Measurements from ENCODE around the gene RALGDS. TPM values are rescaled to one million over a fixed set of nuclear protein-coding genes. Genes with fewer than 3 reads are reported as not detected.

Gene RALGDS
- total RNA-seq, 1 experiment from 2014 or later: 13.7 TPM

DNA sequence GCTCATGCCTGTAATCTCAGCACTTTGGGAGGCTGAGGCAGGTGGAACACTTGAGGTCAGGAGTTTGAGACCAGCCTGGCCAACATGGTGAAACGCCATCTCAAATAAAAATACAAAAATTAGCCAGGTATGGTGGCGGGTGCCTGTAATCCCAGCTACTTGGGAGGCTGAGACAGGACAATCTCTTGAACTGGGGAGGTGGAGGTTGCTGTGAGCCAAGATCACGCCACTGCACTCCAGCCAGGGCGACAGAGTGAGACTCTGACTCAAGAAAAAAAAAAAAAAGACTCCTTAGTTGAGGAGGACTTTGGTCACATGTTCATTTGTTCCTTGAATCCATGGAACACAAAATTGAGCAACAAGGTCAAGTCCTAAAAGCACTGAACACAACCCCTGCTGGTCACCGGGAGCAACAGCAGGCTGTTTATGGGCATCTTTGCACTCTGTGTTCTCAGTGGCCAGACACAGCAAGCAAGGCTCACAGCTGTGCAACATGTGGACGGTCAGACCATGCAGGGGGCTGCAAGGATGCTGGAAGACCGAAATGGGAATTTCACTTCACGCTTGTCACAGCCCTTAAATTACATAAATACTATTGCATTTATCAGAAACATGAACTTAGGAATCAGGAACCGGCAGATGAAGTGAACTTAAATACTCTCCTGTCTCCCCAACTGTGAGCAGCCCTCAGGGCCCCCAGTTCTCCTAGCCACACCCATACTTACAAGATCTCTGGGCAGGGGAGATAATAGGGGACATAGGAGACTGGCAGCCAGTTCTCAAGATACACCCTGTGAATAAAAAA lies 39.9 kb upstream of the RALGDS start:
- Mint-ChIP-seq H3K27me3 (ENCODE audit: unreplicated experiment) (peaks cover 28% of the 10 kb centered on the region), H3K9me3 (ENCODE audit: low read depth, unreplicated experiment) (no peaks in the 10 kb centered on the region), H3K4me1 (ENCODE audit: low read depth, unreplicated experiment) (no peaks in the 10 kb centered on the region), H3K36me3 (ENCODE audit: insufficient read depth, unreplicated experiment) (no peaks in the 10 kb centered on the region), H3K27ac (ENCODE audit: unreplicated experiment) (no peak overlapping the region), H3K4me3 (ENCODE audit: low read depth, unreplicated experiment) (no peak overlapping the region)
- intact Hi-C loops (cut with micrococcal nuclease; ENCODE audit: unreplicated experiment): no loop called here
- BruUV-seq (replicated peaks): no TSS peak
- TF ChIP-seq, protein P1, sequence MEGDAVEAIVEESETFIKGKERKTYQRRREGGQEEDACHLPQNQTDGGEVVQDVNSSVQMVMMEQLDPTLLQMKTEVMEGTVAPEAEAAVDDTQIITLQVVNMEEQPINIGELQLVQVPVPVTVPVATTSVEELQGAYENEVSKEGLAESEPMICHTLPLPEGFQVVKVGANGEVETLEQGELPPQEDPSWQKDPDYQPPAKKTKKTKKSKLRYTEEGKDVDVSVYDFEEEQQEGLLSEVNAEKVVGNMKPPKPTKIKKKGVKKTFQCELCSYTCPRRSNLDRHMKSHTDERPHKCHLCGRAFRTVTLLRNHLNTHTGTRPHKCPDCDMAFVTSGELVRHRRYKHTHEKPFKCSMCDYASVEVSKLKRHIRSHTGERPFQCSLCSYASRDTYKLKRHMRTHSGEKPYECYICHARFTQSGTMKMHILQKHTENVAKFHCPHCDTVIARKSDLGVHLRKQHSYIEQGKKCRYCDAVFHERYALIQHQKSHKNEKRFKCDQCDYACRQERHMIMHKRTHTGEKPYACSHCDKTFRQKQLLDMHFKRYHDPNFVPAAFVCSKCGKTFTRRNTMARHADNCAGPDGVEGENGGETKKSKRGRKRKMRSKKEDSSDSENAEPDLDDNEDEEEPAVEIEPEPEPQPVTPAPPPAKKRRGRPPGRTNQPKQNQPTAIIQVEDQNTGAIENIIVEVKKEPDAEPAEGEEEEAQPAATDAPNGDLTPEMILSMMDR (IDR thresholded peaks at IDR 0.05; ENCODE audit: unreplicated experiment): peak; percentile 24
- DNase-seq: peak; percentile 48
- CTCF ChIA-PET: interaction anchor here (1.3 kb wide), 1 partner anchor 12 kb away, joined by 5 read pairs; no protein-coding TSS in a partner anchor

DNA sequence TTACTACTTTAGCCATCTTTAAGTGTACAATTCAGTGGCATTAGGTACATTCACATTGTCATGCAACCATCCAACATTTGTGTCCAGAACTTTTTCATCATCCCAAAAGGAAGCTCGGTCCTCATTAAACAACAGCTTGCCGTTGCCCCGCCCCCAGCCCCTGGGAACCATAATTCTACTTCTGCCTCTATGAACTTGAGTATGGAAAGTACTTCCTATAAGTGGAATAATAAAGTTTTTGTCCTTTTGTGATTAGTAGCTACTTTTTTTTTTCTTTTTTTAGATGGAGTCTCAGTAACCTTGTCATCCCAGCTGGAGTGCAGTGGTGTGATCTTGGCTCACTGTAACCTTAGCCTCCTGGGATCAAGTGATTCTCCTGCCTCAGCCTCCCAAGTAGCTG lies 37.7 kb upstream of the RALGDS start:
- Mint-ChIP-seq H3K27ac (ENCODE audit: unreplicated experiment) (no peak overlapping the region), H3K4me1 (ENCODE audit: low read depth, unreplicated experiment) (no peaks in the 10 kb centered on the region), H3K36me3 (ENCODE audit: insufficient read depth, unreplicated experiment) (no peaks in the 10 kb centered on the region), H3K27me3 (ENCODE audit: unreplicated experiment) (peaks cover 41% of the 10 kb centered on the region), H3K4me3 (ENCODE audit: low read depth, unreplicated experiment) (no peak overlapping the region), H3K9me3 (ENCODE audit: low read depth, unreplicated experiment) (no peaks in the 10 kb centered on the region)
- TF ChIP-seq, protein P1 (IDR thresholded peaks at IDR 0.05; ENCODE audit: unreplicated experiment): no peak
- CTCF ChIA-PET: interaction anchor here (0.6 kb wide), 1 partner anchor 917 kb away, joined by 3 read pairs; no protein-coding TSS in a partner anchor
- DNase-seq: no peak
- BruUV-seq (replicated peaks): no TSS peak
- intact Hi-C loops (cut with micrococcal nuclease; ENCODE audit: unreplicated experiment): no loop called here

DNA sequence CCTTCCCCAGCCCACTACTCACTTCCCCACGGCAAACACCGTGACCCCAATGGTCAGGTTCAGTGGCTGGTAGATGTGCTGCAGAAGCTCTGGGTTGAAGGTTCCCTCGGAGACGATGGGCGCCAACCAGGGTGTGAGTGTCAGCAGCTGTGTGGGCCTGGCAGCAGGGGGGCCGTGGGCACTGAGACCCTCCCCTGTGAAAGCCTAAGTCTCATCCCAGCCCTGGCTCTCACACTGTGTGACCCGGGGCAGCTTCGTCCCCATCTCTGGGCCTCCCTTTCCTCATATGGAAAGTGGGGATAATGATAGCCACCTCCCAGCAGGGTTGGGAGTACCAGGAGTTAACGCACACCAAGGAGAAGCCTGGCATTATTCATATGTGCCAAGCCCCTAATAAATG lies 34.1 kb upstream of the RALGDS start:
- no peaks in the 10 kb centered on the region for H3K9me3 Mint-ChIP-seq (ENCODE audit: low read depth, unreplicated experiment)
- BruUV-seq (replicated peaks): no TSS peak
- no peak overlapping the region for H3K27ac Mint-ChIP-seq (ENCODE audit: unreplicated experiment)
- H3K36me3 Mint-ChIP-seq (ENCODE audit: insufficient read depth, unreplicated experiment): no peaks in the 10 kb centered on the region
- intact Hi-C loops (cut with micrococcal nuclease; ENCODE audit: unreplicated experiment): no loop called here
- H3K4me3 Mint-ChIP-seq (ENCODE audit: low read depth, unreplicated experiment): no peak overlapping the region
- no peak for DNase-seq
- TF ChIP-seq, protein P1 (IDR thresholded peaks at IDR 0.05; ENCODE audit: unreplicated experiment): no peak
- peaks cover 23% of the 10 kb centered on the region for H3K27me3 Mint-ChIP-seq (ENCODE audit: unreplicated experiment)
- CTCF ChIA-PET: interaction anchor here (0.5 kb wide), 1 partner anchor 762 kb away, joined by 3 read pairs; no protein-coding TSS in a partner anchor
- no peaks in the 10 kb centered on the region for H3K4me1 Mint-ChIP-seq (ENCODE audit: low read depth, unreplicated experiment)

DNA sequence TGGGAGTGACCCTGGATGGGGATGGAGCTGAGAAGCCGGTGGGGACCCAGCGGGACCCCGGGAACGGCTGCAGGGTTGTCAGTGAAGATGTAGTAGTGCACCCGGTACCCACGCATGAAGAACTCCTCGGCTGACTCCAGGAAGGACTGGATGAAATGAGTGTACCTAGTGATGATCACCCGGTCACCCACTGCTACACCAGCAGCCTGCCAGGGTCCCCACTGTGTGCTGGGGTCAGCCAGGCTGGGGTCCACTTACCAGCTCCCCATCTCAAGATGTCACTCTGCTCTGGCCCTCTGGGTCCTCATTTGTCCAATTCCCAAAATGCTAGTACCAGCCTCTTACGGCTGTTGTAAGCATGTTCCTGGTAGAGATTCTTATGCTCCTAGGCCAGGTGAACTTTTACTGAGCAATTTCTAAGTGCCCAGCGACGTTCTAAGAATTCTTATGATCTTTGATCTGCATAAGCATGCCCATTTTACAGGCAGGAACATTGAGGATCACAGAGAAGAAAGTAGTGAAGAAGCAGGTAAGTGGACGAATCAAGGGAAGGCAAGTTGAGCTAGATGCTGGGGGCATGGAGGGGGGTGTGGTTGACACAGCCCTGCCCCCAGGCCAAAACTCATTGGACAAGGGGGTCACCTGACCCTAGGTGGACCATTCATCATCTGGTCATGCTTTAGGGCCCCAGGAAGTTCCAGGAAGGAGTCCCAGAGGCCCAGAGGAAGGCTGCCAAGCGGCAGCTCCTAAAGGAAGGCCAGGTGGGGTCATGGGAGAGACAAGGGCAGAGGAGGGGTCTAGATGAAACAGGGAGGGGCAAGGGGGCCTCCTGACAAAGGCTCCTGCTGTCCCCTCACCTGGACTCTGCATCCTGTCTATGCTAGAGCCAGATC lies 33.3 kb upstream of the RALGDS start:
- Mint-ChIP-seq H3K4me3 (ENCODE audit: low read depth, unreplicated experiment) (no peak overlapping the region), H3K4me1 (ENCODE audit: low read depth, unreplicated experiment) (no peaks in the 10 kb centered on the region), H3K9me3 (ENCODE audit: low read depth, unreplicated experiment) (no peaks in the 10 kb centered on the region), H3K27me3 (ENCODE audit: unreplicated experiment) (peaks cover 23% of the 10 kb centered on the region), H3K27ac (ENCODE audit: unreplicated experiment) (no peak overlapping the region), H3K36me3 (ENCODE audit: insufficient read depth, unreplicated experiment) (peaks cover 2% of the 10 kb centered on the region)
- DNase-seq: no peak
- no TSS peak for BruUV-seq (replicated peaks)
- TF ChIP-seq, protein P1 (IDR thresholded peaks at IDR 0.05; ENCODE audit: unreplicated experiment): no peak
- CTCF ChIA-PET: interaction anchor here (0.5 kb wide), 1 partner anchor 763 kb away, joined by 3 read pairs; no protein-coding TSS in a partner anchor
- intact Hi-C loops (cut with micrococcal nuclease; ENCODE audit: unreplicated experiment): no loop called here
